ENCODE data around the gene PRKX.
"Not testable (repeated sequence)": the region's sequence is repeated elsewhere in the genome, so short reads cannot be mapped to it uniquely, and the experiment has no call there.

Gene PRKX

DNA sequence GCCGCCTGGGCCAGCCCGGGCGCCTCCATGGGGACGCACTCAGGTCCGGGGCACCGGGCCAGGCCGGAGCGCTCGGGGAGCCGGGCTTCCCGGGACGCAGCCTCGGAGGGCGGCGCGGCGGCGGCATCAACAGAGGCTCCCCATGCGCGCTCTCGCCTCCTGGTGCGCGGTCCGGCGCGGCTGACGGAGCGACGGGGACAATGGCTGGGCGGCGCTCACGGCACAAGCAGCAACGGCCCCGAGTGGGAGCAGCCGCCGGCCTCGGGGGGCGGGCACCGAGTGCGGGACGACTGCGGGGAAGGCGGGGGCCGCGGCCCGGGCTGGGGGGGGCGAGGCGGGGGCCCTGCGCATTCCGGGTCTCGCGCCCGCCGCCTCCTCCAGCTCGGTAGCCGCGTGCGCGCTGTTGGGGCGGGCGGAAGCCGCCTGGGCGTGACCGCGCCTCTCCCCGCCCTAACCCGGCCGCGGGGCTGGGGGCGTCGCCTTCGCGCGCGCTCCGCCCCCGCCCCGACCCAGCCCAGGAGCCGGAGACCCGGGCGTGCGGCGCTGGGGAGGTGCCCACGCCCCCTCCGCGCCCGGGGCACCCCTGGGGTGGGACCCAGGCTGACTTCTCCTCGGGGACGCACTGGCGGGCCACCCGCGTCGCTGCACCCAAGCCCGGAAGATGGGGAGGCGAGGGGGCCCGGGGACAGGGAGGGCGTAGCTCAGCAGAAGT, at the start of gene PRKX:
TSS of gene PRKX (minus strand) at position 425 of the 712 bp plus-strand sequence. CDS start at position 29, 396 bp downstream.
- in situ Hi-C loops (cut with HindIII; ENCODE audit: low sequenced_read_pairs), result no loop called here

DNA sequence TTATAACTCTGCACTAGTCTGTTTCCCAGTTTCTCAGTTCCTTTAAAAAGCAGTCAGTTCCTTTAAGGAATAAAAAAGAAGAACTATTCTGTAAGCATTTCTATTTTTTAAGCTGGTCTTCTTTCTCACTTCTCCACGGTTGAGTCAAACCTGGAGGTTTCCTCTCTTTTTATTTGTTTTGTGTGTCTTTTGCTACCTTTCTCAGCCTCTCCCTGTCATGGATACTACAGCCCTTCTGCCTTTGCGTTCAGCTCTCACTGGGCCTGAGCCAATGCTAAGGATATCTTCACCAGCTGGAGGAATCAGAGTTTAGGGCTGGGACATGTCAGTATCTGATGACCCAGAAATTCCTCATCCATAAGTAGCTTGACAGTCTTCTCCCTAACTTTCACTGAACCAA, 49.7 kb upstream of the PRKX start:
- in situ Hi-C loops (cut with HindIII; ENCODE audit: low sequenced_read_pairs), result no loop called here

DNA sequence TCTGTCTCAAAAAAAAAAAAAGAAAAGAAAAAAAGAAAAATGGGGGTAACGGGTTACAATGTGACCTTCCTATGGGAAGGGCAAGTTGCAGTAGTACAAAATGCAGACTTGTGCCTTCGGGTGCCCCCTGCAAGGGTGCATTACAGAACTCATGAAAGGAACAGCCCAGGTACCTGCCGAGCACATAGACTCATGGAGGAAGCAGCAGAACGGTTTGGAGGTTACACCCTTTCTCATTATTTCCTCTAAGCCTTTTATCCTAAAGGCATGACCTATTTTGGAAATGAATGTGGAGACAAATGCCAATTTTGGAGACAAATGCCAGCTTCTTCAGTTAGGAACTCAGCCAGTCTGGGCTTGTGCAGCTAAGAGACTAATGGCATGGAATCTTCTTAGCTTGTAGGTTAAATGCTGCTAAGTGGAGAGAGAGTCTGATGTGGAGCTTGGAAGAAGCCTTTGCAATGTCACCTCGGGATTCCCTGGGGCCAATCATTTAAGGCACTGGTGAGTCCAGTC, 44.1 kb upstream of the PRKX start:
- in situ Hi-C loops (cut with HindIII; ENCODE audit: low sequenced_read_pairs), result no loop called here

DNA sequence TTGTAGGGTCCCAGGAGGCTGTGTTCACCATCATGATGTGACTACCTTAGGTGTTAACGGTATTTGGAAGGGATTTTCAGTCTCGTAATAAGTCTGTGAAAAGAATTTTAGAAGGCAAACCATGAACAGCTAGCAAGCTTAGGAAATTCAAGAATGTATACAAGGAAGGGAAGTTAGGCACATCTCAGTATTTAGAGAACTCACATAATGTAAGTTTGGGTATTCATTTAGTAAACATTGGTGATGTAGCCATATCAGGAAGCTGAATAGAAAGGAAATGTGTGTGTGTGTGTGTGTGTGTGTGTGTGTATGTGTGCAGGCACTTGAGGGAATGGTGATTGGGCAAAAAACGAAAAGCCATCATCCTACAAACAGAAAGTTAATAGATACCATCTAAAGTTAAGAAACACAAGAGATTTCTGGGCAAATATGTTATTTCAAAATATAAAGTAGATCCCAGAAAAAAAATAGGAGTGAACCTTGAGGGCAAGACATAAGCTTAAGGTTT, 34.7 kb upstream of the PRKX start:
- in situ Hi-C loops (cut with HindIII; ENCODE audit: low sequenced_read_pairs), result no loop called here

DNA sequence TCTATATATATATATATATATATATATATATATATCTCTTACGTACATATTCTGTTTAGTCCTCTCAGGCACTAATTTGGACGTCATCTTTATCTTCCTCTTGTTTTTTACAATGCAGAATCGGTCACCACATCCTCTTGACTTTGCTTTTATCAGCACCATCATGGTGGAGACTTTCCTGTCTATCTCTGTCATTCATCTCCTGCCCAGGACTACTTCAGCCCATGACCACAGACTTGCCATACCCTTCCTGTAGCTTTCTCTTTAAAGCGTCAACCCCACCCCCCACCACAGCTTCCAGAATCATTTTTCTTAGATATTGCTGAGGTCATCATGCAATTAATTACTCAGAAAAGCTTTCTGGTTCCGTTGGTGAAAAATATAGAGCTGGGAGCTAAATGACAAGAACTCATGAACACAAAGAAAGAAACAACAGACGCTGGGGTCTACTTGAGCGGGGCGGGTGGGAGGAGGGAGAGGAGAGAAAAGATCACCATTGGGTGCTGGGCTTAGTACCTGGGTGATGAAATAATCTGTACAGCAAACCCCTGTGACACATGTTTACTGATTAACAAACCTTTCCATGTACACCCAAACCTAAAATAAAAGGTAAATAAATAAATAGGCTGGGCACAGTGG, 30.5 kb upstream of the PRKX start:
- in situ Hi-C loops (cut with HindIII; ENCODE audit: low sequenced_read_pairs), result no loop called here

DNA sequence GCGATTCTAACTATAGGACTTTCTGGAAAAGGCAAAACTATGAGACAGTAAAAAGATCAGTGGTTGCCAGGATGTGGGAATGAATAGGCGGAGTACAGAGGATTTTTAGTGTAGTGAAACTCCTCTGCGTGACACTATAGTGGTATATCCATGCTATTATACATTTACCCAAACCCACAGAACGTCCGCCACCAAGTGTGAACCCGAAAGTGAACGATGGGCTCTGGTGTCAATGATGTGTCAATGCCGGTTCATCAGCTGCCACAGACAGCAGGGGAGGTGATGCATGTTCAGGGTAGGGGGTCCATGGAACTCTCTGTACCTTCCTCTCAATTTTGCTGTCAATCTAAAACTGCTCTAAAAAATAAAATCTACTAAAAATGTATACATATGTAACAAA, 27.5 kb upstream of the PRKX start:
- in situ Hi-C loops (cut with HindIII; ENCODE audit: low sequenced_read_pairs), result not testable (repeated sequence)

DNA sequence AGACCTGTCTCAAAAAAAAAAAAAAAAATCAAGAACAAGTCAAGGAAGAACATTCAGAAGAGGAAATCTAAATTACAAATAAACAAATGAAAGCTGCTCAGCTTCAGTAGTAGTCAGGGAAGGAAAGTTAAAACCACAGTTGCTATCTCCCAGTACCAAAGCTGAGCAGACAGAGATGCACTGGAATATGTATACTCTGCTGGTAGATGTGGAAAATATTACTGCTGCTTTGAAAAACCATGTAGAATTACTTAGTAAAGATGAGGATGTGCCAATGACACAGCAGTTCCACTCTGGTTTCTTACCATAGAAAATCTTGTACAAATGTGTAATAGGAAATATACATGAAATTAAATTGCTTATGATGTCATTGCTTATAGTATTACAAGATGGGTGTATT, 25.1 kb upstream of the PRKX start:
- in situ Hi-C loops (cut with HindIII; ENCODE audit: low sequenced_read_pairs), result no loop called here

DNA sequence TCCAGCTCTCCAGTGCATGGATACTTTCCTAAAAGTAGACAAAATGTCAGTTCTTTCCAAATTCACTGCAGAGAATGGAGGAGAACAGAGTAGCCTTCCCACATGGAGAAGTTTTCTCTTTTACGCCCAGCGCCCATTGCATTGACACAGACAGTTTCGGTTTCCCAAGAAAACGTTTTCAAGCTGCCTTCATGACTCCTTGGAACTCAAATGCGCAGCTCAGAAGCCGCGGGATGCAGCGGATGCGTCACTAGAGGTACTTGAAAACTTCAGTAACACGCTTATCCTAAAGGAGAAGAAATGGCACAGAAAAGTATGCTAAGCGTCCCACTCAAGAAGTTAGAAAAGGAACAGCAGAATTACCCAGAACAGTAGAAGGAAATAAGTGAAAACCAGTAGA, 23.1 kb upstream of the PRKX start:
- in situ Hi-C loops (cut with HindIII; ENCODE audit: low sequenced_read_pairs), result not testable (repeated sequence)

DNA sequence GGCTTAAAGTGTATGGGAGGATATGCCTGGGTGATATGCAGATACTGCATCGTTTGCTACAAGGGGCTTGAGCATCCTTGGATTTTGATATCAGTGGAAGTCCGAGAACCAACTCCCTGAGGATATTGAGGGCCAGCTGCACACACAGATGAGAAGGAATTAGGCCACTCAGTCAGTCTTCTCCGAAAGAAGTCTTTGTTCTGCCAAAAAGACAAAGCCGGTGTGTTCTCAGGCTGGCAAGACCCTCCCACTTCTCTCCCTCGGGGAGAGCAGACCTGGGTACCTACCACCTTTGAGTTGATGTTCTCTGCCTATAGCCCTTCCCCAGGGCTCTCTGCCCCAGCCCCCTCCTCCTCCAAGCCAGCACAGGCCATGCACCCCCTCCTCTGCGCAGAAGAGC, 22.4 kb upstream of the PRKX start:
- in situ Hi-C loops (cut with HindIII; ENCODE audit: low sequenced_read_pairs), result not testable (repeated sequence)

DNA sequence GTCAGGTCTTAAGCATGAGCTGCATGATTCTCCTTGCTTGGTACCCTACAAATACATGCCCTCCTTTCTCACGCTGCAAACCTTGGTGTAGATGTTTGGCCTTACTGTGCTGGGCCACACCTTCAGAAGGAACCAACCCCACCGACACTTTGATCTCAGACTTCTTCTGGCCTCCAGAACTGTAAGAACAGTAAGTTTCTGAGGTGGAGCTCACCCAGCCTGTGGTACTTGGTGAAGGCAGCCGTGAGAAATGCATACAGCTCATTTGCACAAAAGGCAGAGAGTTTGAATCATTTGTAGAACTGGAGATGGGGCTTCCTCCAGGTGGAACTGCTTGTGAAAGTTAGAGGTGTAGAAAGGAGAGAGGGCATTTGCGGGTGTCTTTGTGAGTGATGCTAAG, 21.0 kb upstream of the PRKX start:
- in situ Hi-C loops (cut with HindIII; ENCODE audit: low sequenced_read_pairs), result not testable (repeated sequence)

DNA sequence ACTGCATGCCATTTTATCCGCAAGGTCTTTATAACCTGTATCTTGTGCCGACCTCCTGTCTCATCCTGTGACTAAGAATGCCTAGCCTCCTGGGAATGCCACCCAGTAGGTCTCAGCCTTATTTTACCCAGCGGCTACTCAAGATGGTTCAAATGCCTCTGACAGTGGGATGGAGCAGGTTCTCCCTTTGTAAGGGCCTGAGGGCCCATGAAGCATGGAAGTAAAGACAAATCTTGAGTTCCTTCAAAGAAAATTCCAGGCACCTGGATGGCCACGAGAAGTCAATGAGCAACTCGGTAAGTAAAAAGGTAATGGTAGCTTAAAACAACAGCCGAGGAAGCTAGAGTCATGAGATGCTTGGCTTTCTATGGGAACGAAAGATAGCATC, 19.6 kb upstream of the PRKX start:
- in situ Hi-C loops (cut with HindIII; ENCODE audit: low sequenced_read_pairs), result no loop called here

DNA sequence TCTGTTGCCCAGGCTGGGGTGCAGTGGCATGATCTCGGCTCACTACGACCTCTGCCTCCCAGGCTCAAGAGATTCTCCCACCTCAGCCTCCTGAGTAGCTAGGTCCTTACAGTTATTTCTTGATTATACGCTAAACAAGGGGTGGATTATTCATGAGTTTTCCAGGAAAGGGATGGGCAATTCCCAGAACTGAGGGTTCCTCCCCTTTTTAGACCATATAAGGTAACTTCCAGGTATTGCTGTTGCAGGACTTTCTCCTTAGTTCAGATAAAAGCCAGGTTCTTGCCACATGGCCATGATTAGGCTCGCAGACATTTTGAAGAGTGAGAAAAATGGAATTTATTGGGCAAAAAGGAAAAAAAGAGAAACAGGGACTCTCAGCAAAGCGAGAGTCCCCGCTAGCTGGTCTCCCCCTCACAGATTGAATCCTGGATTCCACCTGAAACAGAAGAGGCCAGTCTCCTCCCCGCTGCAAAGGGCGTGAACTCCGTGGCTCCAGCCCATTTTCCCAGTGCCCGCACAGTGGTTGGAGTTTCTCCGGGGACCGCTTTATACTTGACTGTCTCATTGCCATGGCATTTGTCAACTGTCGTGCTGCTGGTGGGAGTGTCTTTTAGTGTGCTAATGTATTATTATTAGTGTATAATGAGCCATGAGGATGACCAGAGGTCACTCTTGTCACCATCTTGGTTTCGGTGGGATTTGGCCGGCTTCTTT, 19.0 kb upstream of the PRKX start:
- in situ Hi-C loops (cut with HindIII; ENCODE audit: low sequenced_read_pairs), result not testable (repeated sequence)

DNA sequence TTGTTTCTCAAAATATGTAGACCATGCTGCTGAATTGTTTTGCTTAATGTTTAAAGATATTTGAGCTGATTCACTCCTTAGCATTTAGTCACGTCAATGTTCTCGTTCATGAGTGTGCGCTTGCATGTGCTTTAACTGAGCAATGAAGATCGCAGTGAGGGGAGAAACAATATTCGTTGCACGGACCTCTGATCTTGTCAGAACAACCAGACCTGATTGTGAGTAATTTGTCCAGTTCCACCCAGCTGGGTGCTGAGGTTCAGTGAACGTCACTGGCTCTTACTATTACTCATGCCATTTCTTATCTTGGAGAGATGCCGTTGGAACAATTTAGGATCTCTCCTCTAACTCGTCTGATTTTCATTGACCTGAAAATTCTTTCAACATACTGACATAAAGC, 15.0 kb upstream of the PRKX start:
- in situ Hi-C loops (cut with HindIII; ENCODE audit: low sequenced_read_pairs), result no loop called here

DNA sequence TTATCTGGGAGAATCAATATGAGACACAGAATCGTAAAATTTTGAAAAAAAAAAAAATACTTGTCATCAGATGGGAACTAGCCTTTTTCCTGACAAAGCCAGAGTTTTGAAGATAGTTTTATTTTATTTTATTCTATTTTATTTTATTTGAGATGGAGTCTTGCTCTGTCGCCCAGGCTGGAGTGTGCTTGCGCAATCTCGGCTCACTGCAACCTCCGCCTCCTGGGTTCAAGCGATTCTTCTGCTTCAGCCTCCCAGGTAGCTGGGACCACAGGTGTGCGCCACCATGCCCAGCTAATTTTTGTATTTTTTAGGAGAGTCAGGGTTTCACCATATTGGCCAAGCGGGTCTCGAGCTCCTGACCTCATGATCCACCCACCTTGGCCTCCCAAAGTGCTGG, 10.0 kb upstream of the PRKX start:
- in situ Hi-C loops (cut with HindIII; ENCODE audit: low sequenced_read_pairs), result not testable (repeated sequence)

DNA sequence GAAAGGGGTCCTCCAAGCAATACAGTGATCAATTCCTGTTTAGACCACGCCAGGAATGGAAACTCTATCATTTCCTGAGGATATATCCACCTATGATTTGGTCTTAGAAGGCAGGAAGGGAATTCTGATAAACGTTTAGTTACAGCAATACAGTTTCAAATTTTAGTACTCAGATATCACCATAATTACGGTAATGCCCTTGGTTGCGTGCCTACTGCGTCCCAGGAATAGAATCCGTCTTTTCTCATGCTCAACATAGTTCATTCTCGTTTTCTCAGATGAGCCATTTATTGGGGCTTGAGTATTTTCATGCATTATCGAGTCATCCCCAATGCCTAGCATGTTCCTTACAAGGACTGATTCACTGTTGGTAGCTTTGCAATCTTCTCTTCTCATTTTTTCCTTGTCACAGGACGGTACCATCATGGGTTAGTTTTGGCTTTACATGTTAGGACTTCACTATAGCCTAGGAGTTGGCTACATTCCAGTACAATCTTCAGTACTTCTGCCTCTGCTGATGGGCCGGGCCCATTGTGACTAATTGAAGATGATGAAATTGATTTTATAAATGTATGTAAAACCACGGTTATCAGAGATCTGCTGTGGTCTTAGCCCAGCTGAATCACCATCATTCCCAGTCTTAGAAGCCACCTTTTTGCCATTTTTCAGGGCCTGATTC, 4.4 kb upstream of the PRKX start:
- in situ Hi-C loops (cut with HindIII; ENCODE audit: low sequenced_read_pairs), result no loop called here

DNA sequence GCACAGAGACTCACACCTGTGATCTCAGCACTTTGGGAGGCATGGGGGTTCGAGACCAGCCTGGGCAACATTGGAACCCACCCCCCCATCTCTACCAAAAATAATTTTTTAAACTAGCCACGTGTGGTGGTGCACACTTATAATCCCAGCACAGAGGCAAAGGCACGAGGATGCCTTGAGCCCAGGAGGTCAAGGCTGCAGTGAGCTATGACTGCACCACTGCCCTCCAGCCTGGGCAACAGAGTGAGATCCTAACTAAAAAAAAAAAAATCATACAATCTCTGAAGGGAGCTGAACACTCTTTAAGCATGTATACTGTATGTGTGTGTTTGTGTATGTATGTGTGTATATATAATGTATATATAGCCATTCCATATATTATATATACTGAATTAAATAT, 2.5 kb upstream of the PRKX start:
- in situ Hi-C loops (cut with HindIII; ENCODE audit: low sequenced_read_pairs), result no loop called here

DNA sequence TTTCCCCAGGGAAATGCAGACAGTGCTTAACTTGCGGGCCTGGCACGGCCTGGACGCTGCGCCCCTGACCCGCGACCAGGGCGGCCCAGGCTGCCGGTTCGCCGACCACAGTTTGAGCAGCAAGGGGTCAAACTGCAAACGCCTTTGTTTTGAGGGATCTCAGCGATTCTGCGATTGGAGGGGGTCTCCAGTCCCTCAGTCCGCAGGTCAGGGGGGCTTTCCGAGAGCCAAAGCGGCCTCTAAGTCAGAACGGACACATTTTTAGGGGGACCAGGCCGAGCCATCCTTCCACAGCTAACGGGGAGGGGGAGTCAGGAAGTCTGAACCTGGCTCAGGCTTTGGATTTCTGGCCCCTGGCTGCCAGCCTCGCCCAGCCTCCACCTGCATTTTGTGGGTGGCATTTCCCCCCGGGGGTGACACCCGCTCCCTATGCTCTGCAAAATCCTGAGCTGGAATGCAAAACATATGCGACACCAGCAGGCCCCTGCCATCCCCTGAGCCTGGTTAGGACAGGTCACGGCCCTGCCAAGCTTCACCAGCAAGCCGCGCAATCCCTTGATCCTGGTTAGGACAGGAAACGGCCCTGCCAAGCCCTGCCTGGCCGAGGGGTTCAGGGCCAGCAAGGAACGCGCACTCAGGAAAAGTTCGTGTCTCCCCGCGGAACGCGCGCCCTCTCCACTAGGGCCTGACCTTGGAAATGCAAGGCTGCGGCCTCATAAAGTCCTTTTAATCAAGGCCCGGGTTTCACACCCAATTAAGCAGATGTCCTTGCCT, 1.4 kb upstream of the PRKX start:
- in situ Hi-C loops (cut with HindIII; ENCODE audit: low sequenced_read_pairs), result not testable (repeated sequence)

DNA sequence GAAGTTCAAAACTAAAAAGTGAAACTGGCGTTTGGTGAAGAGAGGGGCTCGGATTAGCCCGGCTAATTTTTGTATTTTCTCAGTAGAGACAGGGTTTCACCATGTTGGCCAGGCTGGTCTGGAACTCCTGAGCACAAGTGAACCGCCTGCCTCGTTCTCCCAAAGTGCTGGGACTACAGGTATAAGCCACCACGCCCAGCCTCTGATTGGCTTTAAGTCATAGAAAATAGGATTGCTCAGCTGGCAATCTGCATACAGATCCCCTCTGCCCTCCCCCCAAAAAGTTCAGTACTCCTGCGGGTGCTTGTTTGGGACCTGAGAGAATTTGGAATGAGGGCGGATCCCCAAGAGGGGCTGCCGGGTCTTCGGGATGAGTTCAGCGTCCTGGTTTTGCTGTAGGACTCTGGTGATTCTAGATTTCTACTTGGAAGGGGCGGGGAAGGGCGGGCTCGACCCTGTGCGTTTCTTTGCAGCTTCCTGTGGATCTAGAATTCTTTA, 537 bp upstream of the PRKX start:
- in situ Hi-C loops (cut with HindIII; ENCODE audit: low sequenced_read_pairs), result no loop called here

DNA sequence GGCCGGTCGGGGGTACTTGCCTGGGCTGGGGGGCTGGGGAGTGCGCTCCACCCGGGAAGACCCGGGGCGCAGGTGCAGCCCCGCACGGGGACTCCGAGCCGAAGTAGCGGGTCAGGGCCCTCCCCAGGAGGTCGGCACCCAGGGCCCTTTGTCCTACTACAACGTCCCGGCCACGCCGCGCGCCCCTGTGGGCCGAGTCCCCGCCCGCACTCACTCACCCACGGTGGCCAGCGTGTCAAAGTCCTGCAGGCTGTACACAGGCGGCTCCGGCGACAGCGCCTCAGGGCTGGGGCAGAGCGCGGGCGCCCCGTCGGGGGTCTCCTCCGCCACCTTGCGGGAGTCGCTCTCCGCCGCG, 602 bp downstream of the PRKX start:
- in situ Hi-C loops (cut with HindIII; ENCODE audit: low sequenced_read_pairs), result no loop called here
